ENCODE measurements around the gene CD2BP2.

- TF ChIP-seq, protein P1, sequence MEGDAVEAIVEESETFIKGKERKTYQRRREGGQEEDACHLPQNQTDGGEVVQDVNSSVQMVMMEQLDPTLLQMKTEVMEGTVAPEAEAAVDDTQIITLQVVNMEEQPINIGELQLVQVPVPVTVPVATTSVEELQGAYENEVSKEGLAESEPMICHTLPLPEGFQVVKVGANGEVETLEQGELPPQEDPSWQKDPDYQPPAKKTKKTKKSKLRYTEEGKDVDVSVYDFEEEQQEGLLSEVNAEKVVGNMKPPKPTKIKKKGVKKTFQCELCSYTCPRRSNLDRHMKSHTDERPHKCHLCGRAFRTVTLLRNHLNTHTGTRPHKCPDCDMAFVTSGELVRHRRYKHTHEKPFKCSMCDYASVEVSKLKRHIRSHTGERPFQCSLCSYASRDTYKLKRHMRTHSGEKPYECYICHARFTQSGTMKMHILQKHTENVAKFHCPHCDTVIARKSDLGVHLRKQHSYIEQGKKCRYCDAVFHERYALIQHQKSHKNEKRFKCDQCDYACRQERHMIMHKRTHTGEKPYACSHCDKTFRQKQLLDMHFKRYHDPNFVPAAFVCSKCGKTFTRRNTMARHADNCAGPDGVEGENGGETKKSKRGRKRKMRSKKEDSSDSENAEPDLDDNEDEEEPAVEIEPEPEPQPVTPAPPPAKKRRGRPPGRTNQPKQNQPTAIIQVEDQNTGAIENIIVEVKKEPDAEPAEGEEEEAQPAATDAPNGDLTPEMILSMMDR (IDR thresholded peaks at IDR 0.05): peak in 4 of 6 experiments; percentile 20 to 40 (median 30)
- peak; percentile 49 to 74 for TF ChIP-seq POLR2A (IDR thresholded peaks at IDR 0.05)
These were observed 15.5 kb upstream of the CD2BP2 start, which contains the start of gene TBC1D10B for GRCh38 chr16:30370456-30371247.

Data from adrenal gland (tissue), 5 donors.